GM12864 (cell line): Measurements from ENCODE around the gene SLC4A5.
"Not testable (repeated sequence)": the region's sequence is repeated elsewhere in the genome, so short reads cannot be mapped to it uniquely, and the experiment has no call there.

Experiments used
- DNase-seq: peaks from one replicate; pipeline ENCODE4 v3.0.0-alpha.2; 2011; ENCODE audit warnings: low read depth
- H3K4me3 ChIP-seq: 2 replicates; pipeline ENCODE4 v1.5.1; 2011; ENCODE audit warnings: mild to moderate bottlenecking, low read depth, low read length, control low read depth
- TF ChIP-seq, protein P1 (sequence below): IDR thresholded peaks from 2 replicates; pipeline ENCODE4 v1.5.1; 2011; ENCODE audit warnings: low read depth, mild to moderate bottlenecking, moderate library complexity, low read length, control low read depth, inconsistent platforms; ENCODE audit errors: missing control alignments

The SLC4A5 gene

GRCh38 chr2:74347742-74348141 is 4.5 kb upstream of the SLC4A5 start:
- H3K4me3 ChIP-seq: no peak overlapping the region
- TF ChIP-seq, protein P1, sequence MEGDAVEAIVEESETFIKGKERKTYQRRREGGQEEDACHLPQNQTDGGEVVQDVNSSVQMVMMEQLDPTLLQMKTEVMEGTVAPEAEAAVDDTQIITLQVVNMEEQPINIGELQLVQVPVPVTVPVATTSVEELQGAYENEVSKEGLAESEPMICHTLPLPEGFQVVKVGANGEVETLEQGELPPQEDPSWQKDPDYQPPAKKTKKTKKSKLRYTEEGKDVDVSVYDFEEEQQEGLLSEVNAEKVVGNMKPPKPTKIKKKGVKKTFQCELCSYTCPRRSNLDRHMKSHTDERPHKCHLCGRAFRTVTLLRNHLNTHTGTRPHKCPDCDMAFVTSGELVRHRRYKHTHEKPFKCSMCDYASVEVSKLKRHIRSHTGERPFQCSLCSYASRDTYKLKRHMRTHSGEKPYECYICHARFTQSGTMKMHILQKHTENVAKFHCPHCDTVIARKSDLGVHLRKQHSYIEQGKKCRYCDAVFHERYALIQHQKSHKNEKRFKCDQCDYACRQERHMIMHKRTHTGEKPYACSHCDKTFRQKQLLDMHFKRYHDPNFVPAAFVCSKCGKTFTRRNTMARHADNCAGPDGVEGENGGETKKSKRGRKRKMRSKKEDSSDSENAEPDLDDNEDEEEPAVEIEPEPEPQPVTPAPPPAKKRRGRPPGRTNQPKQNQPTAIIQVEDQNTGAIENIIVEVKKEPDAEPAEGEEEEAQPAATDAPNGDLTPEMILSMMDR: no peak
- DNase-seq: no peak

GRCh38 chr2:74347303-74347702 is 4.1 kb upstream of the SLC4A5 start:
- no peak overlapping the region for H3K4me3 ChIP-seq
- DNase-seq: no peak
- TF ChIP-seq, protein P1: no peak

GRCh38 chr2:74345272-74345943 is 2.2 kb upstream of the SLC4A5 start:
- TF ChIP-seq, protein P1: no peak
- DNase-seq: no peak
- H3K4me3 ChIP-seq: no peak overlapping the region

DNA sequence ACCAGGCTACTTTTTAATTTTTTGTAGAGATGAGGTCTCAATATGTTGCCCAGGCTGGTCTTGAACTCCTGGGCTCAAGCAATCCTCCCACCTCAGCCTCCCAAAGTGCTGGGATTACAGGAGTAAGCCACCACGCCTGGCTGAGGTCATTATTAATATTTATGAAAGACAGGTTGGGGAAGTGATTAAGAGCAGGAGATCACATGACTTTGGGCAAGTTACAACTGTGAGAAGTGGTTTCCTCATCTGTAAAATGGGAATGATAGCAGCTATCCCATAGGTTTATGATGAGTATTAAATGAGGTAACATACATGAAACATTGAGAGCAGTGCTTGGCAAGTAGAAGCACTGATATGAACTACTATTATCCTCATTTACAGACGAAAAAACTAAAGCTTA is 7.0 kb downstream of the SLC4A5 start:
- DNase-seq, H3K4me3 ChIP-seq: not testable (repeated sequence)

- peak; percentile 27 for DNase-seq
- TF ChIP-seq, protein P1: peak; percentile 98
- no peak overlapping the region for H3K4me3 ChIP-seq
These were observed 8.3 kb downstream of the SLC4A5 start for GRCh38 chr2:74334931-74335333.

- TF ChIP-seq, protein P1: no peak
- H3K4me3 ChIP-seq: no peak overlapping the region
- DNase-seq: no peak
These were observed 9.2 kb downstream of the SLC4A5 start for GRCh38 chr2:74333896-74334586.

GRCh38 chr2:74333175-74333574 is 10.0 kb downstream of the SLC4A5 start:
- no peak for DNase-seq
- TF ChIP-seq, protein P1: peak; percentile 22
- no peak overlapping the region for H3K4me3 ChIP-seq
